GM12878 (cell line): ENCODE data around the gene CRYGC. TPM values are rescaled to one million over a fixed set of nuclear protein-coding genes. Genes with fewer than 3 reads are reported as not detected.
"Not testable (repeated sequence)": the region's sequence is repeated elsewhere in the genome, so short reads cannot be mapped to it uniquely, and the experiment has no call there.

Experiments used
- ATAC-seq: fragments of 200-7000 bp; cut with Tn5 transposase; 3 replicates; pipeline ENCODE4 v1.9.1; 2020; ENCODE audit warnings: mild to moderate bottlenecking, moderate library complexity
- BruUV-seq: library from RNA; stranded (reverse); fragments of 400-500 nt; replicated peaks from 2 replicates; lab custom pipeline; 2021; lab: Mats Ljungman, UMichigan
- CTCF ChIA-PET: fragments of 300-600 bp; sonication (Branson Sonifier 250); formaldehyde crosslinking; extraction: SDS; loops from one replicate; lab custom pipeline; 2021; ENCODE audit warnings: inconsistent platforms; lab: Yijun Ruan, JAX
- POLR2A ChIA-PET: fragments of 350-600 bp; formaldehyde crosslinking; extraction: SDS; loops from one replicate; lab custom pipeline; 2021; ENCODE audit warnings: inconsistent platforms; lab: Charles Lee
- RAD21 ChIA-PET: fragments of 300-600 bp; sonication (Branson Sonifier 250); formaldehyde crosslinking; loops from one replicate; lab custom pipeline; 2023; ENCODE audit warnings: antibody characterized with exemption; ENCODE audit not compliant: unreplicated experiment; lab: Charles Lee
- SMC1A ChIA-PET: fragments of 300-600 bp; sonication (Branson Sonifier 250); formaldehyde crosslinking; loops from one replicate; lab custom pipeline; 2023; ENCODE audit not compliant: unreplicated experiment, uncharacterized antibody; lab: Charles Lee
- DNase-seq: peaks from one replicate; pipeline ENCODE4 v3.0.0-alpha.2; 2011; ENCODE audit warnings: low read depth, low spot score
- FAIRE-seq: peaks from 3 replicates; lab custom pipeline; 2011; peaks lifted over from hg19 to GRCh38; lab: Jason Lieb, UNC
- H2AFZ ChIP-seq: 2 replicates; pipeline ENCODE4 v1.6.0; 2011; ENCODE audit warnings: low read depth, low read length, control low read depth; ENCODE audit not compliant: control insufficient read depth
- H3K27ac ChIP-seq: 2 replicates; pipeline ENCODE4 v1.5.1; 2011; ENCODE audit warnings: control low read depth; ENCODE audit not compliant: control insufficient read depth, insufficient read depth
- H3K27me3 ChIP-seq, 2 experiments: replicated peaks in 1 of 2; 2 replicates each; pipeline versions ENCODE4 v1.6.0 to v1.6.1; 2011; ENCODE audit warnings: low read length in 1 of 2; ENCODE audit not compliant: control insufficient read depth in 2 of 2, insufficient read depth in 2 of 2
- H3K36me3 ChIP-seq, 2 experiments: 2 replicates each; pipeline ENCODE4 v1.5.1; 2011; ENCODE audit warnings: low read length in 1 of 2; ENCODE audit not compliant: control insufficient read depth in 2 of 2, insufficient read depth in 2 of 2
- H3K4me1 ChIP-seq: 2 replicates; pipeline ENCODE4 v1.6.1; 2011; ENCODE audit warnings: mild to moderate bottlenecking, low read length, moderate library complexity, mixed read lengths; ENCODE audit not compliant: control insufficient read depth, insufficient read depth
- H3K4me2 ChIP-seq: 2 replicates; pipeline ENCODE4 v1.6.0; 2011; ENCODE audit warnings: control low read depth; ENCODE audit not compliant: control insufficient read depth, insufficient read depth
- H3K4me3 ChIP-seq: fragments of 200-600 bp; sonication (generic); 2 replicates; pipeline ENCODE4 v1.5.1; 2016
- H3K79me2 ChIP-seq: 2 replicates; pipeline ENCODE4 v1.6.0; 2011; ENCODE audit warnings: low read length; ENCODE audit not compliant: control insufficient read depth, insufficient read depth
- H3K9ac ChIP-seq: 2 replicates; pipeline ENCODE4 v1.8.0; 2011; ENCODE audit warnings: low read length, control low read depth, mixed read lengths; ENCODE audit not compliant: control insufficient read depth, insufficient read depth
- H3K9me3 ChIP-seq: replicated peaks from 3 replicates; pipeline ENCODE4 v1.5.1; 2011; ENCODE audit warnings: mild to moderate bottlenecking, low read length; ENCODE audit not compliant: control insufficient read depth, insufficient read depth
- H4K20me1 ChIP-seq: 2 replicates; pipeline ENCODE4 v1.6.0; 2011; ENCODE audit not compliant: control insufficient read depth, insufficient read depth
- NFYB ChIP-seq: IDR thresholded peaks from 2 replicates; pipeline ENCODE4 v1.6.1; 2011; ENCODE audit warnings: low read depth, mild to moderate bottlenecking, low read length, improper control_type of control experiment, moderate library complexity; ENCODE audit not compliant: insufficient read depth
- WGBS: methylation state at CpG from one replicate; pipeline ENCODE4 v1.1.6; 2016; ENCODE audit warnings: low lambda C conversion rate; ENCODE audit not compliant: insufficient replicate concordance, insufficient coverage; ENCODE audit errors: missing lambda C conversion rate; 5-methylcytosine and 5-hydroxymethylcytosine counted together
- in situ Hi-C: fragments of 300-500 bp; cut with MboI; formaldehyde crosslinking; loops from 9 replicates; pipeline ENCODE4 v1.14.3; 2018; ENCODE audit warnings: mixed read lengths
- intact Hi-C: fragments of 100-400 bp; cut with micrococcal nuclease; formaldehyde crosslinking; loops from one replicate; pipeline ENCODE4 v1.14.2; 2022; ENCODE audit not compliant: unreplicated experiment
- polyA plus RNA-seq, 11 experiments: library from polyadenylated mRNA; depleted of rRNA in 4 of 11; unstranded in 6 of 11; stranded (reverse) in 5 of 11; fragments of >200 nt; fragmentation: Nextera tagmentation in 4 of 11; fragmentation: Illumina TruSeq in 1 of 11; extraction: Ambion mirVana in 4 of 11; extraction: Trizol in 1 of 11; gene quantifications; 1 replicate in 1 of 11; 2 replicates in 10 of 11; pipeline versions ENCODE4 v1.2.1 to v1.2.3, GENCODE V29; 2011 to 2016; ENCODE audit warnings: inconsistent platforms in 2 of 11, missing spikeins in 2 of 11, low read depth in 1 of 11
- total RNA-seq, 4 experiments: library from RNA; depleted of rRNA in 3 of 4; stranded (reverse); fragments of >200 nt in 3 of 4; fragmentation: Illumina TruSeq in 1 of 4; extraction: Trizol in 1 of 4; gene quantifications; 2 replicates each; pipeline versions ENCODE4 v1.2.1 to v1.2.3, GENCODE V29; 2013 to 2021

The CRYGC gene
- total and polyA plus RNA-seq, 10 of the 15 experiments (the other 5 are each of a cell fraction or from before 2014, with no cell fraction given) = not detected

DNA sequence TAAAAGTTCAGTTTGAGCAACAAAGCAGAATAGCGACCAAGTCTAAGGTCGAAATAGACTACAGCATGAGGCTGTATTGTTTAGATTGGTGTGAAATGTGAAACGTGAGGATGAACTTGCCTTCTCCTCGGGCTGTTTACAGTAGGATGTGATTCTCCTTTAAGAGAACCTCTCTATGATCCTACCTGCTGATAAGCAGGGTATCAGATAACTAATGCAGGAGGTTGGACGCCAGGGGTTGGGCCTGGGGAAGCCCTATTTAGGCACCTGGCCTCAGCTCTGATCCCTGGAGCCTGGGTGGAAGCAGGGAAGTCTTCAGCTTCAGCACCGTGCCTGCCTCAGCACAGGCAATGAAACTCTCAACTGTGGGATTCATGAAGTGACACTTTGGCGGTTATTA lies 16.7 kb downstream of the CRYGC start:
- SMC1A ChIA-PET = no interaction called here
- CTCF ChIA-PET = no interaction called here
- intact Hi-C loops (no loop called here), in situ Hi-C loops (no loop called here)
- H3K27me3 ChIP-seq = no peaks in the 10 kb centered on the region
- no peak overlapping the region for H2AFZ ChIP-seq
- no peak for TF ChIP-seq NFYB
- H4K20me1 ChIP-seq = no peaks in the 10 kb centered on the region
- no peaks in the 10 kb centered on the region for H3K79me2 ChIP-seq
- ATAC-seq = no peak
- POLR2A ChIA-PET = no interaction called here
- H3K9me3 ChIP-seq = no peaks in the 10 kb centered on the region
- RAD21 ChIA-PET = no interaction called here
- WGBS = 35% methylated on average over 7 of the region's 7 CpGs
- no peaks in the 10 kb centered on the region for H3K4me1 ChIP-seq
- no peak for DNase-seq
- no TSS peak for BruUV-seq
- H3K4me3 ChIP-seq = no peak overlapping the region
- no peaks in the 10 kb centered on the region for H3K36me3 ChIP-seq
- no peak overlapping the region for H3K9ac ChIP-seq
- H3K27ac ChIP-seq = no peak overlapping the region
- H3K4me2 ChIP-seq = no peak overlapping the region
- FAIRE-seq = no peak

GRCh38 chr2:208112273-208112745 lies 17.3 kb downstream of the CRYGC start:
- not testable (repeated sequence) for FAIRE-seq, BruUV-seq

More at GRCh38 chr2:208112273-208112745, 17.3 kb downstream of the CRYGC start:
- H3K27me3 ChIP-seq, H3K27ac ChIP-seq, intact Hi-C loops, H2AFZ ChIP-seq, RAD21 ChIA-PET, H3K4me3 ChIP-seq, DNase-seq, ATAC-seq, H3K4me1 ChIP-seq, H3K79me2 ChIP-seq, H3K9me3 ChIP-seq, SMC1A ChIA-PET, POLR2A ChIA-PET, H3K36me3 ChIP-seq, H4K20me1 ChIP-seq, CTCF ChIA-PET, H3K9ac ChIP-seq, H3K4me2 ChIP-seq, in situ Hi-C loops: not testable (repeated sequence)
- 53% methylated on average over 33 of the region's 36 CpGs for WGBS
